ENCODE results near the gene TSHR. TPM values are rescaled to one million over a fixed set of nuclear protein-coding genes. Genes with fewer than 3 reads are reported as not detected.

Gene TSHR
- total RNA-seq, 2 donors from 2014 or later, result 0.58 TPM; not detected in 1

- Mint-ChIP-seq H3K9me3 (no peaks in the 10 kb centered on the region), H3K27me3 (ENCODE audit: insufficient read depth) (no peaks in the 10 kb centered on the region), H3K36me3 (ENCODE audit: low read depth) (peaks cover 27% of the 10 kb centered on the region), H3K27ac (no peak overlapping the region), H3K4me3 (no peak overlapping the region), H3K4me1 (no peaks in the 10 kb centered on the region)
- no peak for TF ChIP-seq CTCF (conservative IDR thresholded peaks at IDR 0.05)
- Histone ChIP-seq H3K4me1 (ENCODE audit: control insufficient read depth, insufficient read depth, low read length) (no peaks in the 10 kb centered on the region), H3K27me3 (ENCODE audit: control insufficient read depth, insufficient read depth, low read length, poor library complexity, severe bottlenecking) (no peaks in the 10 kb centered on the region), H3K9me3 (ENCODE audit: control insufficient read depth, low read length) (no peaks in the 10 kb centered on the region), H3K9ac (ENCODE audit: extremely low read depth, low read length, poor library complexity, severe bottlenecking) (no peak overlapping the region), H3K27ac (ENCODE audit: low read depth, low read length) (no peak overlapping the region), H3K36me3 (ENCODE audit: control insufficient read depth, insufficient read depth, low read length) (peaks cover 55% of the 10 kb centered on the region), H3K4me3 (ENCODE audit: low read length) (no peak overlapping the region)
- no peak for DNase-seq
Measured at GRCh38 chr14:81178063-81178462, 222.6 kb downstream of the TSHR start.

GRCh38 chr14:81179631-81180030 lies 224.2 kb downstream of the TSHR start:
- Mint-ChIP-seq H3K4me3 (no peak overlapping the region), H3K4me1 (no peaks in the 10 kb centered on the region), H3K9me3 (no peaks in the 10 kb centered on the region), H3K36me3 (ENCODE audit: low read depth) (peaks cover 33% of the 10 kb centered on the region), H3K27ac (no peak overlapping the region), H3K27me3 (ENCODE audit: insufficient read depth) (no peaks in the 10 kb centered on the region)
- H3K9ac ChIP-seq (ENCODE audit: extremely low read depth, low read length, poor library complexity, severe bottlenecking), result no peak overlapping the region
- no peak for DNase-seq
- H3K4me1 ChIP-seq (ENCODE audit: control insufficient read depth, insufficient read depth, low read length), result no peaks in the 10 kb centered on the region
- 94% methylated on average over 2 of the region's 2 CpGs; no CpG with 5 or more reads in 1 of the 2 experiments for WGBS, 2 experiments (ENCODE audit: insufficient coverage in 1 of 2, insufficient read length in 1 of 2)
- H3K4me3 ChIP-seq (ENCODE audit: low read length), result no peak overlapping the region
- H3K36me3 ChIP-seq (ENCODE audit: control insufficient read depth, insufficient read depth, low read length), result peaks cover 69% of the 10 kb centered on the region
- H3K27ac ChIP-seq (ENCODE audit: low read depth, low read length), result no peak overlapping the region
- H3K9me3 ChIP-seq (ENCODE audit: control insufficient read depth, low read length), result no peaks in the 10 kb centered on the region
- H3K27me3 ChIP-seq (ENCODE audit: control insufficient read depth, insufficient read depth, low read length, poor library complexity, severe bottlenecking), result no peaks in the 10 kb centered on the region
- TF ChIP-seq CTCF (conservative IDR thresholded peaks at IDR 0.05), result no peak

GRCh38 chr14:81187832-81188522 lies 232.6 kb downstream of the TSHR start:
- no peak for TF ChIP-seq CTCF (conservative IDR thresholded peaks at IDR 0.05)
- Mint-ChIP-seq H3K4me3 (no peak overlapping the region), H3K9me3 (no peaks in the 10 kb centered on the region), H3K27me3 (ENCODE audit: insufficient read depth) (no peaks in the 10 kb centered on the region), H3K36me3 (ENCODE audit: low read depth) (peaks cover 59% of the 10 kb centered on the region), H3K4me1 (no peaks in the 10 kb centered on the region), H3K27ac (no peak overlapping the region)
- no peaks in the 10 kb centered on the region for H3K4me1 ChIP-seq (ENCODE audit: control insufficient read depth, insufficient read depth, low read length)
- H3K27me3 ChIP-seq (ENCODE audit: control insufficient read depth, insufficient read depth, low read length, poor library complexity, severe bottlenecking), result no peaks in the 10 kb centered on the region
- no peak overlapping the region for H3K27ac ChIP-seq (ENCODE audit: low read depth, low read length)
- H3K4me3 ChIP-seq (ENCODE audit: low read length), result no peak overlapping the region
- peaks cover 85% of the 10 kb centered on the region for H3K36me3 ChIP-seq (ENCODE audit: control insufficient read depth, insufficient read depth, low read length)
- no peaks in the 10 kb centered on the region for H3K9me3 ChIP-seq (ENCODE audit: control insufficient read depth, low read length)
- no peak overlapping the region for H3K9ac ChIP-seq (ENCODE audit: extremely low read depth, low read length, poor library complexity, severe bottlenecking)
- 95 to 100% methylated on average over 4 of the region's 5 CpGs for WGBS, 2 experiments (ENCODE audit: insufficient coverage in 1 of 2, insufficient read length in 1 of 2)
- no peak for DNase-seq

All from endodermal cell (in vitro differentiated cells).